ENCODE results near the gene MIER2.
"Not testable (repeated sequence)": the region's sequence is repeated elsewhere in the genome, so short reads cannot be mapped to it uniquely, and the experiment has no call there.

The MIER2 gene

DNA sequence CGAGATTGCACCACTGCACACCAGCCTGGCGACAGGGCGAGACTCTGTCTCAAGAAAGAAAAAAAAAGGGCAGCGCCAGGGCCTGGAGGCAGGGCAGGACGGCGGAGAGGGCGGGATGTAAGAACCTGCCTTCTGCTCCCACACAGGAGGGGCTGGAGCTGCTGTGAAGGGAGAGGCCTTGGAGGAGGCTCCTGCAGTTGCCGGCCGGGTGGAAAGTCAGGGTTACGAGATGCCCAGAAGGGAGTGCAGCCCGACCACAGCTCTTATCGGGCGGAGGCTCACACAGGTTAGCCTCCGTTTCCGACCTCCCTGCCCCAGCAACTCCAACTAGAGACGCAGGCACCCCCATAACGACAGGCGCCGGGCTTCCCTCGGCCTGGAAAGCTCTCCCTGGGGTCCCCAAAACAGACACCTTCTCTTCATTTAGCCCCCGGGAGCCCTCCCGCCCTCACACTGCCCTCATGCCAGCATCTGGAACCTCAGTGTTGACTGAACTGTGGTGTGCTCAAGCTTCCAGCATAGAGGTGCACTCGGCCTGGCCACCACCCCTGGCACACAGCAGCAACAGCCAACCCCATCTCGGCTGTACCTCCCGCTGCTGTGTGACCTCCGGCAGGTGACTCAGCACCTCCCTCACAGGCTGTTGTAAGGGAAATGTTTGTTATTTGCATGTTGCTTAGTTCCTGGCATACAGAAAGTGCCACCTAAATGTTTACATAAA lies 54.8 kb downstream of the MIER2 start:
- no peak for DNase-seq (ENCODE audit: low read depth in 4 of 4, low spot score in 1 of 4)

- DNase-seq (ENCODE audit: low read depth in 4 of 4, low spot score in 1 of 4) = no peak
These were observed 55.7 kb downstream of the MIER2 start for GRCh38 chr19:288911-289310.

DNA sequence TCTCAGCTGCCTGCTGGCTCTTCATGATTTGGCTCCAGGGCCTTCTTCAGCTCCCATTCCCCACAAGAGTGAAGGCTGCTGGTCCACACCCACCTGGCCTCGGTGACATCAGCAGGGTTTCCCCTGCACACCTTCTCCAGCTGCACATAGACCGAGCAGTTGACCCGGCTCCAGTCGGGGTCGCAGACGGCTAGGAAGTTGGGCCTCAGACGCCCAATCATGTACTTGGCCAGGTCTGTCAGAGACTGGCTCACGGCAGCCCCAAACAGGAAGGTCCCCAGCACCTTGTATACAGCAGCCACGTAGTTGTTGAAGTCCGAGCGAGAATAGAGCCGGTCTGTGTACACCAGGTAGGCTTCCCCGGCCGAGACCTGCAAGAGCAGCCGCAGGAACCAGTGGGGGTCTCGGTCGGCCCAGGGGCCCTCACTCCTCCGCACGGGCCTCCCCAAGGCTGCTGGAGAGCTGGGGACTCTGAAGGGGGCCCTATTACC lies 57.2 kb downstream of the MIER2 start:
- no peak for DNase-seq (ENCODE audit: low read depth in 4 of 4, low spot score in 1 of 4)

- no peak for DNase-seq (ENCODE audit: low read depth in 4 of 4, low spot score in 1 of 4)
These were observed 61.2 kb downstream of the MIER2 start for GRCh38 chr19:283395-283794.

DNA sequence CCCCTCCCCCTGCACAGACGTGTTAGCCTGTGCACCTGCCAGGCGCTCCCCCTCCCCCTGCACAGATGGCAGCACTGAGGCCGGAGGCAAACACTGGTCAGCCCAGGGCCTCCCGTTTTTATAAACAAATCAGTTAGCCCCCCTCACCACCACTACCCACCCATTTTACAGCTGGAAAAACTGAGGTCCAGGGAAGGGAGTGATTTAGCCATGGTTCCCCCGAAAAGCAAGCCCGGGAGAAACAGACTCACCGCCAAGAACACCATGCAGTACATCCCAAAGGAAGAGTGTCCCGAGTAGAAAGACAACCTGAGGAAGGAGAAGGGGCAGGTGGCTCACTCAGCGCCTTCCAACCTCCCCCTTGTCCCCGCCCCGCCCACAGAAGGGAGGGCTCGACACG lies 62.1 kb downstream of the MIER2 start:
- DNase-seq (ENCODE audit: low read depth in 4 of 4, low spot score in 1 of 4) = no peak

DNA sequence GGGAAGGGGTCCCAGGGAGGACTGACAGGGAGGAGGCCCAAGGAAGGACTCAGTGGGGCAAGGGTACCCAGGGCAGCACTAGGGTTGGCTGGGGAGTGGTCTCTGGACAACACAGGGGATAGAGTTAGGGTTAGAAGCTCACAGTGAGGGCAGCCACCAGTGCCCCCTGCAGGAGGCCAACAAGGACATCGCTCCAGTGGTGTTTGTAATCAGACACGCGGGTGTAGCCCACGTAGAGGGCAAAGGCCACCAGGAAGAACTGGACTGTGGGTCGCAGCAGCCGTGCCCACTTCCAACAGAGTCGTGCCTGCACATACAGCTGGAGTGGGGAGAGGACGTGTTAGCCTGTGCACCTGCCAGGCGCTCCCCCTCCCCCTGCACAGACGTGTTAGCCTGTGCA lies 62.6 kb downstream of the MIER2 start:
- DNase-seq (ENCODE audit: low read depth in 4 of 4, low spot score in 1 of 4) = no peak

DNA sequence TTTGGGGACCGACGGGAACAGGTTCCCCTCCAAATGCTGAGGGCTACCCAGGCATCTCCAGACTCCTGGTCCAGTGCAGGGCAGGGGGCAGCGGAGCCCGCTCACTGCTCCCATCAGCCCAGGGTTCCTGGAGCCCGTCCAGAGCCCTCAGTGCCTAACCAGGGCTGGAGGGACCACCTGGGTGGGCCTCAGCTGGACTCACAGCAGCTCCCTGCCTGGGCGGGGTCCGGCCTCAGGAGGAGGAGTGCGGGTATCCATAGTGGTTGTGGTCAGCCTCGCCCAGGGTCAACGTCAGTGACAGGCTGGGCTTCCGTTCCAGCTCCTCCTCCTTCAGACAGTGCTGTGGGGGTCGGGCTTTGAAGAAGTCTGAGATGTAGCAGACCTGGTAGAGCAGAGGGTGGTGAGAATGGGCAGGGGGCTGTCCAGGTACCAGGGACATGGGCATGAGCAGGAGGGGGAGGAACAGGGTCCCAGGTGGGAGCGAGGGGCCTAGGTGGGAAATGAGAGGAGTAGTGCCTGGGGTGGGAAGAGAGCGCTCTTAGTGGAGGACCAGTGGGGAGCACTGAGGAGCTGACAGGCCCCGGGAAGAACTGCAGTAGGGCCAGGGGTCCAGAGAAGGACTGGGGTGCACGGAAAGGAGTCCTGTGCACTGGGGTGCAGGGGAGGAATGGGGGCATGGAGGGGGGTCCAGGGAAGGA lies 63.3 kb downstream of the MIER2 start:
- no peak for DNase-seq (ENCODE audit: low read depth in 4 of 4, low spot score in 1 of 4)

GRCh38 chr19:280541-281009 lies 64.0 kb downstream of the MIER2 start:
- DNase-seq (ENCODE audit: low read depth in 4 of 4, low spot score in 1 of 4) = no peak

- no peak for DNase-seq (ENCODE audit: low read depth in 4 of 4, low spot score in 1 of 4)
These were observed 64.9 kb downstream of the MIER2 start for GRCh38 chr19:279656-280055.

DNA sequence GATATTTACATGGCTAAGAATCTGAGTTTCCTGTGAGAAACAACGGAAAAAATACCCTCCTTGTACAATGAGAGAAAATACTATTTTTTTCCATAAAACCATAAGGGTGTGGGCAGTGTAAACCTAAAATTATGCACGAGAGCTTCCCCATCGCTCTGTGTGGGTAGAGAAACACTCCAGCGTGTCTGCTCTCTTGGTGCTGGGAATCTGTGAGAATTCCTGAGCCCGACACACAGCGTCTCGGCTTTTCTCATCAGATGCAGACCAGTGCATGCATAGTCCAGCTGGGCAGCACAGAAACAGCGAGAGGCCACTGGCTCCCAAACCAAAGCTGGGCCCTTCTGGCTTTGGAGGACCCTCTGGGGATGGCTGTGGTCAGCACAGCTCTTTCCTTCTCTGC lies 65.4 kb downstream of the MIER2 start:
- no peak for DNase-seq (ENCODE audit: low read depth in 4 of 4, low spot score in 1 of 4)

- DNase-seq (ENCODE audit: low read depth in 4 of 4, low spot score in 1 of 4) = no peak
These were observed 66.9 kb downstream of the MIER2 start for GRCh38 chr19:277581-278165.

GRCh38 chr19:277131-277530 lies 67.5 kb downstream of the MIER2 start:
- no peak for DNase-seq (ENCODE audit: low read depth in 4 of 4, low spot score in 1 of 4)

DNA sequence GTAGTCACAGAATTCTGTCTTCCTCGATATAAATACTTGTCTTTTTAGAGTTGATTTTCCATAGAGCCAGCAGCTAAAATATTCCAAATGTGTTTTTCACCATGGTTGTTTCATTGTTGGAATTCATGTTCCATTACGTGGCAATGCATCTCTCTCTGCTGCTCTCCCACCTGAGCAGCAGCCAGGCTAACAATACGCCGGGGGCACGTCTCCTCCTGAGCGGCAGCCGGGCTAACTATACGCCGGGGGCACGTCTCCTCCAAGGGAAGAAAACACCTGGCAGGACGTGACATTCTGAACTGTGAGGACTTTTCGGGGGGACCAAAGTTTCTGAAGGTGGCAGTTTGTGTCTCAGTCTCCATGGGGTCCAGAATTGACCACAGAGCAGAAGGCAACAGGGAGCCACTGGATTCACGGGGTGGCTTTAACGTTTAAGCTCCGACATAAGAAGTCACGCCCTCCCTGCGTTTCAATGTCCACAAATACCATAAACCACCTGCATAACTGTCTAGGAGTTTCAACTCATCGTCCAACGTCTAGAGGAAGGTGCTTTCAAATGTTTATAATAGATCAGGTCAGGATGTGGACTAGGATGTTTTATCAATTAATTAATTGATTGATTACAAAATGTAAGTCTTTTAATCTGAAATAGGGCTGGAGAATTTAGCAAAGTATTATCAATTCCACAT lies 68.5 kb downstream of the MIER2 start:
- DNase-seq (ENCODE audit: low read depth in 4 of 4, low spot score in 1 of 4) = no peak

GRCh38 chr19:275000-275399 lies 69.6 kb downstream of the MIER2 start:
- DNase-seq (ENCODE audit: low read depth in 4 of 4, low spot score in 1 of 4) = no peak

DNA sequence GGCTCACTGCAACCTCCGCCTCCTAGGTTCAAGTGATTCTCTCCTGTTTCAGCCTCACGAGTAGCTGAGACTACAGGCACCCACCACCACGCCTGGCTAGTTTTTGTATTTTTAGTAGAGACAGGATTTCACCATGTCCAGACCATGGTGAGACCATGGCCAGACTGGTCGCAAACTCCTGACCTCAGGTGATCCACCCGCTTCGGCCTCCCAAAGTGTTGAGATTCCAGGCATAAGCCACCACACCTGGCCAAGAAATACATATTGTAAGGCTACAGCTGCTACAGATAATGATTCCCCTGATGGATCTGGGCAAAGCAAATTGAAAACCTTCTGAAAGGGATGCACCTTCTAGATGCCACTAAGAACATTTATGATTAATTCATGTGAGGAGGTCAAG lies 71.2 kb downstream of the MIER2 start:
- no peak for DNase-seq (ENCODE audit: low read depth in 4 of 4, low spot score in 1 of 4)

DNA sequence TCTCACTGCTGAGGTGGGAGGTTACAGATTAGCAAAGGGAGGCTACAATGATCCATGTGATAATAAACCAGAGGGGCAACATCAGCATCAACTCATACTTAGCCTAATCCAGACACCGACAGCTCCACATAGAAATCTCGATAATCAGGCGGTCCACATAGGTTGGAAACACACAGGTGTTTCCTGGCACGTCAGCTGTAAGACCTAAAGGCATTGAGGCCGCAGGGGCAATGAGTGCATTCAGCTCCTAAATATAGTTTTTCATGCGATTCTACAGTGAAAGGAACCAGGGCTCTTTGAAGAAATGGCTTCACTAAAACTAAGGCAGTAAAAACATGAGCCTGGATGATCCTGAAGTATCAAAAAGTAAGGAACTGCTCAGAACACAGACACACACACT lies 72.7 kb downstream of the MIER2 start:
- no peak for DNase-seq (ENCODE audit: low read depth in 4 of 4, low spot score in 1 of 4)

- DNase-seq (ENCODE audit: low read depth in 4 of 4, low spot score in 1 of 4) = not testable (repeated sequence)
These were observed 73.8 kb downstream of the MIER2 start for GRCh38 chr19:270766-271318.

DNA sequence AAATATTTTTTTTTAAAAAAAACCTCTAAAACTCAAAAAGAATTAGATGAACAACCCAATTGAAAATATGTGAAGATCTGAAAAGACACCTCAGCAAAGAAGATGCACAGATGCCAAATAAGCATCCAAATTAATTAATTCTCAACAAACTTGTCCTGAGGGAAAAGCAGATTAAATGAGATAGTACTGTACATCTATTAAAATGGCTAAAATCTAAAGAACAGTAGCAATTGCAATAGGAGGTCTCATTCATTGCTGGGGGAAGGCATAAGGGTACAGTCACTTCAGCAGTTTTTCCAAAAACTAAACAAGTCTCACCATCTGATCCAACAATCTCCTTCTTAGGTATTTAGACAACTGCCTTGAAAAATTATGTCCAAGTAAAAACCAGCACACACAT lies 75.4 kb downstream of the MIER2 start:
- DNase-seq (ENCODE audit: low read depth in 4 of 4, low spot score in 1 of 4) = no peak

GRCh38 chr19:262125-262524 lies 82.5 kb downstream of the MIER2 start:
- DNase-seq (ENCODE audit: low read depth in 4 of 4, low spot score in 1 of 4) = no peak

DNA sequence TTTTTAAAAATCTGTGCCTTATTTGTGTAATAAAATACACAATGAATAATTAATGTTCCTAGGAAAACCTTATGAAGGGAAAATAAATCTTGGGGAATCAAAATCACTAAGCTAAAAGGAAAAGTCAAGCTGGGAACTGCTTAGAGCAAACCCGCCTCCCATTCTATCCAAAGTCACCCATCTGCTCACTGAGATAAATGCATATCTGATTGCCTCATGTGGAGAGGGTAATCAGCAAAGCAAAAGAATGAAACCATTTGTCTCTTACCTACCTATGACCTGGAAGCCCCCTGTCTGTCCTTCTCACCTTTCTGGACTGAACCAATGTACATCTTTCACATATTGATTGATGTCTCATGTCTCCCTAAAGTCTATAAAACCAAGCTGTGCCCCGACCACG lies 87.8 kb downstream of the MIER2 start:
- not testable (repeated sequence) for DNase-seq (ENCODE audit: low read depth in 4 of 4, low spot score in 1 of 4)
